Nucleus accumbens (tissue), 56 donors: ENCODE results near the gene LRRTM2.

Experiments used
- DNase-seq, 56 donors: peaks; one replicate each; lab custom pipeline; 2025; lab: John Stamatoyannopoulos, UW

LRRTM2 gene

DNA sequence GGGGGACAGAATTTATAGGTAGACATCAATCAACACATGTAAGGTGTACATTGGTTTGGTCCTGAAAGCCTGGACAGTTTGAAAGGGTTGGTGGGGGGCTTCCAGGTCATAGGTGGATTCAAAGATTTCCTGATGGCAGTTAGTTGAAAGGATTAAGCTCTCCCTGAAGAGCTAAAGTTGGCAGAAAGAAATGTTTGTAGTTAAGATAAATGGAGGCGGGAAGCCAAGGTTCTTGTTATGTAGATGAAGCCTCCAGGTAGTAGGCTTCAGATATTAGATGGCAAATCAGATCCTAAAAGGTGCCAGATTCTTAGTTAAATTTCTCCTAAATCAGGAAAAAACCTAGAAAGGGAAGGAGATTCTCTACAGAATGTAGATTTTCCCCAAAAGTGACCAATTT lies 9.0 kb upstream of the LRRTM2 start:
- DNase-seq: no peak

DNA sequence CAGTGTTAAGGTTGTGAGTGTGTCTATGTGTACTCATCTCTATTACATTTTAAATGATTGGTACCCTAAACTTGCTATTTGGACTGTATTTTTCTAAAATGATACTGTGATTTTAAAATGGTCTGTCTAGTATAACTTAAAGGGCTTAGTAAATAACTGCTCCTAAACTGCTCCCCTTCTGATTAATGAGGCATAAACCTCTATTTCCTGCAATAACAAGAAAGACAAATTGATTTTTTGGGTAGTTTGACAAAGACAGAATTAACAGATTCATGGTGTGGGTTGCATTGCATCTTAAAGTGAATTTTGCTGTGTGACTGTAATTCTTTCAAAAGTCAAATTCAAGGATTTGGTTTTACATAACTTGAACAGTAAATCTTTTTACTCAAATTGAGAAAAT lies 8.1 kb upstream of the LRRTM2 start:
- no peak for DNase-seq

DNA sequence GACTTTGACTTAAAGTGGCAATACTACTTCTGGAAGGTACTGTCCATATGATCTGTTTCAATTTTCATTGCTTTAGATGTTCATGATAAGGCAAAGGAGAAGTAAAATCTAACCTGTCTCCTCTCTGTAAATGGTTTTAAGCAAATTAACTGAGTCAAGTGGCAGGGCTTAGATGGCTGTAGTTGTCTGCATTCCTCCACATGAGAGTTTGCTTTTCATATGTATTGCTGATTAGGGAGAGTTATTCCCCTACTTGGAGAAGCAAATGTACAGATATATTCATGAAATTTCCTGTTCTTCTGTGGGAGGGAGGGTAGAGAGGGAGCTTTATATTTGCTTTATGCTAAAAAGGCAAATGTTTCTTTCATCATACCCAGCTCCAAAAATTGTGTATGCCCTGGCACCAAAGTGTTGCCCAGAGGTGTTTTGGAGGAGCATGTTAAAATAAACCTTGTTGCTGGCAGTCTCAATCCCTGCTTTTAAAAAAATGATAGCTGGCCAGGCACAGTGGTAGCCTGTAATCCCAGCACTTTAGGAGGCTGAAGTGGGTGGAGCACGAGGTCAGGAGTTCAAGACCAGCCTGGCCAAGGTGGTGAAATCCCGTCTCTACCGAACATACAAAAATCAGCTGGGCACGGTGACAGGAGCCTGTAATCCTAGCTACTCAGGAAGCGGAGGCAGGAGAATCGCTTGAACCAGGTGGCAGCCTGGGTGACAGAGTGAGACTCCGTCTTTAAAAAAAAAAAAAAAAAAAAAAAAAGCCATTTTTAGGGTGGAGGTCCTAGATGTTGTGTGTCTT lies 3.5 kb upstream of the LRRTM2 start:
- DNase-seq: no peak

DNA sequence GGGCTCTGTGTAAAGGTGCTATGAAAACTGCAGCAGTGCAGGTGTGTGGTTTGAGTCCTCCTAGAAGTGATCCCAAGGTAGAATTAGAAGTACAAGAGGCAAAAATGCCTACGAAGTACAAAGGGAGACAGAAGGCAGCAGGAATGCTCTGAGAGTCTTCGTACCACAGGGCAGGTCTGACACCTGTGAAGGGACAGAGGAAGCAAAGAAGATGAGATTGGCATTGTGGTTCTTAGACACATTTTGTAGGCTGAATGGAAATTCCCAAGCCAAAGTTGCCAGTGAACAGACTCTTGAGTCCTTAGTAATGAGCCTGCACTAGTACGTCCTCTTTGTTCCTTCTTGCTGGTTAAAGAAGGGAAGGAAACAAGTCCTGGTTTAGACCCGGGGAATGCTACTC lies 1.7 kb upstream of the LRRTM2 start:
- no peak for DNase-seq

DNA sequence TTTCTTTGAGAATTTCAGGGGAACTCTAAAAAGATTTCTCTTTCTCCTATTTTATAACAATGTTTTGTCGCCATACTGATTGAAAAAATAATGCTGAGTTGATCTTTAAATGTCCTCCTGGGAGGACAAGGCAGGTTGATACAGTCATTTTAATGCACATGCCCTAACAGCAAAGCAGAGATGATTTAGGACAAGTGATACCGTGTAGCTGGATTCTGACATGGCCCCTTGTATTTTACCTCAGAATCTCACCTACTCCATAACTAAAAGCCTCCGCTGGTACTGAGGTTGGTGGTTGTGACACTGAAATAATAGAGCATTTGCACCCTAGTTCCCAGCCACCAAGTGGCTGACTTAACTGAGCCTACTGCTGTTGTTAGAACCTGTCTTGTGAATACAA lies 811 bp upstream of the LRRTM2 start:
- peak in 1 of 56 donors; percentile 26 for DNase-seq

DNA sequence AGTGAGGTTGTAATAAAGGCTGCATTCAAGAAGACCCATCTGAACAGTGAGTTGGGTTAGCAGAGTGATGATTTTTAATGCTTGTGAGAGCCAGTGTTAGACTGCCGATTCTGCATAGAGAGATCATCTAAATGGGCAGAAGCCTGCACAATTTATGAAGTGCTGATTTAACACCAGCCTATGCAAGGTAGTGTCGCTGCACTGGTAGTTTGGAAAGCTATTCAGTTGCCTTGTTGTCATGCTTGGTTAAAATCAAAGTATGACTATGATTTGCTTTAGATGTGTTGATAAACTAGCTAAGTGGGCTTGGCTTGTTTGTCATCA lies 379 bp upstream of the LRRTM2 start:
- peak in 1 of 56 donors; percentile 57 for DNase-seq

DNA sequence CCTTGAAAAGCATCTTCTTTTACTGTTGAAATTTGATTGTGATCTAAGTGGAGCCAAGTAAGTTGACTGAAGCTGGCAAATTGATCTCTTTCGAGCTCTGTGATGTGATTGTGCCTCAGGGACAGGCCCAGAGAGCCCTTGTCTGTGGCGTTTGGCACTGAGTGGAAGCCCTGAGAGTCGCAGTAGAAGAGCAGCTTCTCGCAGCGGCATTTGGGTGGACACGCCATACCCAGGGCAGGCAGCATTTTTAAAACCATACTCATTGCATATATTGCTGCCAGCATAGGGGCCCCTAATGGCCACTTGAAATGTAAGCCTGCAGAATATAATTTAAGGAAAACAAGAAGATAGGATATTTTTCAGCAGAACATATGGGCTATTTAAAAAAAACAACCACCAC lies 894 bp downstream of the LRRTM2 start:
- DNase-seq: peak in 42 of 56 donors; percentile 4 to 75 (median 37)

DNA sequence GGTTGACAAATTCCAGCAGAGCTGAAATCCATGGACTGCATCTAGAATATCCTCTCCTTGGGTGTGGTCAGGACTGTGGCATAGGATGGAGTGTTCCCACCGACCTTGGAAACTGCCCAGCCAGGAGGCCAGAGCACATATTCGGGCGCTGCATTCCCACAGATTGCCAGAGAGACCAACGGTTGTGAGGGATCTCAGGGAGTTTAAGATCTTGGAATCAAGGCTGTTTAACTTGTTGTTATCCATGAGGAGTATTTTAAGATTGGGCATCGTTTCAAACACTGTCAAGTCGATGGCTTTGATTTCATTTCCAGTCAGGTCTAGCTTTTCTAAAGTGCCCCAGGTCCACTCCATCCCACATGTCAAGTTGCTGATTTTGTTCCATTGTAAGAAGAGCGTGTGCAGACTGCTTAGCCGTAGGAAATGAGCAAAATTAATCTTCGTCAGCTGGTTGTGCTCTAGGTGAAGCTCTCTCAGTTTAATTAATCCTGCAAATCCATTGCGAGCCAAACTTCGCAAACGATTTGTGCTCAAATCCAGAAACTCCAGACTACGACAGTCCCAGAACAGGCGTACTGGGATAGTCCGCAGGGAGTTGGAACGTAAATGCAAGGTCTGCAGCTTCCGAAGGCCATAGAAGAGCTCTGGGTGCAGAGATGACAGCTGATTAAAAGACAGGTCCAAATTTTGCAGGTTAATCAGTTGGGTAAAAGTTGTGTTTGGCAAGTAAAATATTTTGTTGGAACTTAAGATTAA lies 1.5 kb downstream of the LRRTM2 start:
- DNase-seq: peak in 22 of 56 donors; percentile 7 to 71 (median 28)

DNA sequence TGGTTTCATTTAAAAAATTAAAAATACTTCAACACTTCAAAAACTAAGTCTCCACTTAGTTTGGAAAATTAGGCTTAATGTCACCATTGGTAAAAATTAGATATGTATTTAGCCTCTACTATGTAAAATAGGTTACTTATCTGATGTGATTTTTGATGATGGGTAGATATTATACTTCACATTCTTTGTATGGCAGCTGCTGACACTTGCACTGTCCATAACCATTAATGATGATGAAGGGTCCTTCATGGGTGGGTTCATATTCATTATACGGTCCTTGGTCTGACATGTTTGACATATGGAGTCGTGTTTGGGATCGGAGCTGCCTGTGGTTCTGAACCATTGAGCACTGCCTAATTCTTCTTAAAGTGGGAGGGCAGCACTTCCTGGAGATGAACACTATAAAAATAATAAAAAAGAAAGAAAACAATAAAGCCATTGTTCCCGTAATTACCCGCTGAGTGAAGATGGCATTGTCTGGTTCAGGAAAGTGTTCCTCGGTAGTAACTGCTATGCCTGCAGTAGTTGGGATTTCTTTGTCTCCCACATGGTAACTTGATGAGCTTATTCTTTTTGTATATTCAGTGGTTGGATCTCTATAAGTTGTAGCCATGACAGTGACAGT lies 2.2 kb downstream of the LRRTM2 start:
- DNase-seq: peak in 4 of 56 donors; percentile 6 to 32 (median 23)

DNA sequence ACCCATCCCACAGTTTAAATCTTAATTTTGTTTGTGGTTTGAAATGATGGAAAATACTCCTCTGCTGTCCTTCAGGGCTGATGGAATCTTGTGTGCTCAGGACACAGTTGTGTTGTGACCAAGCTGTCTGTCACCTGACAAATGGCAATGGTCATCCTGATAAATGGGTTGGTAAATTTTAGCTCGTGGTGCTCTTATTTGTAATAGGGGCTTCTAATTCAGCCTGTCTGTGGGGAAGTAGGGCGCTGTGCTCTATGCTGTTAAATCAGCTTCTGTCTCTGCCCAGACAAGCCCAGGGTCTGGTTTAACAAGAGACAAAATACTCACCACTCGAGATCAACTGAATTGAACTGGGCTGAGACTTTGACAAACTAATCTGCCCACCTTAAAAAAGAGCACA lies 4.5 kb downstream of the LRRTM2 start:
- DNase-seq: peak in 18 of 56 donors; percentile 8 to 55 (median 18)

DNA sequence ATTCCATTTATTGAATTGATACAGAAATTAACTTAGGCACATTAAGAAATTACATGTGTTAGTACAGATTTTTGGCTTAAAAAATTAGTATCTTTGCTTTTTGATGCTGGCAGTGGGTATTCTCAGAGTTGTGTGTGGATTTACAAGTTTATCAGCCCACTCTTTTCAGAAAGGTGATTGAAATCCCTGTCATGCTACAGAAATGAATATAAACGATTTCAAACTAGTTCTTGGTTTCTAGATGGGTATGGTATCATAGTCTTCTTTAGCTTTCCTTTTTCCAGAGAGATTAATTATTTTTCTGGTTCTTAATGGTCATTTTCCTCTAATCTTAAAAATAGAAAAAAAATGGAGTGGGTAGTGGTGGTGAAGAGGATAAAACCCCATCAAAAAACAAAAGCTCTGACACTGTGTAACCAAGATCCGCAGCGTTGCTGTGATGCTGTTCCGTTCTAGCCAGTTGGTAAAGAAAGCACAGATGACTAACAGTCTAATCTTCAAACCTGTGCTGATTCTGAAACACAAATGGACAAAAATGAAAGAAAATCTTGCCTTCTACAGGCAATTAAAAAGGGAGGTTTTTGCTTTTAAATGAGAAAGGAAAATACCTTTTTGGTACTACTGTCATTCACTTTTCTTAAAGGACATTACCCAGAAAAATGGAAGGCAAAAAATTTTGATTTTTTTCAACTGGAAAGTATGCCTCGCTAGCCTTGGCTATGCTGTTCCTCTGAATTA lies 5.2 kb downstream of the LRRTM2 start:
- peak in 4 of 56 donors; percentile 9 to 20 (median 15) for DNase-seq

DNA sequence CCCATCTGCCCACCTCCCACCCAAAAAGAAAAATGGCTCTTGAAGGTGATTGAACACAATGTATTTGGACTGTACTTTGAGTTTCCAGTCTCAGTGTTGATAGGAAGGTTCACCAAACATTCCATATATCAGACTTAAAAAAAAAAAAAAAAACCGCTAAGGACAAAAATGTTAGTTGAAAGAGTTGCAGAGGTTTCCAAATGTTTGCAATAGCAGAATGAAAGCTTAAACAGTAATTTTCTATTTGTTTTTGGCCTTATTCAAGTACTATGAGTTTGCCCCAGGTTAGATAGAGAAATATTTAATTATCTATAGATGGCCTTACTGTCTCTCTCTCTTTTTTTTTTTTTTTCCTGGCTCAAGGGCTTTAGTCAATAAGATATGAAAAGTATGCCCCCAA lies 6.1 kb downstream of the LRRTM2 start:
- DNase-seq: no peak

DNA sequence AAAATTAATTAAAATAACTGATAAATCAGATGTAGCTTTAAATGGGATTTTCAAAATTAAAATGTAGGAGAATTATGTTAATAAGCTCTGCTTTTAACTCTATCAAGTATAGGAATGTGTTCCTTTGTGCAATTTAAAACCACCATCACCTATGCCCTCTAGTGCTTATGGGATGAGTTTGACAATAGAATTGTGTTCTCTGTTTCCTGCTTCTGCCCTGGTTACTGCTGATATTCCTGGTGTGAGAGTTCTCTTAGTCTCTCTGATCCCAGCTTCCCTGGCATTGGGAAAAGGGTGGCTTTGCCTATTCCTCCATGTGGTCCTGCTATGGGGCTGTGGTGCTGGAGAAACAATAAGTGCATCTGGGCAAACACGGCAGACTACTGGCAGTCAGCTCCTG lies 8.1 kb downstream of the LRRTM2 start:
- DNase-seq: no peak

DNA sequence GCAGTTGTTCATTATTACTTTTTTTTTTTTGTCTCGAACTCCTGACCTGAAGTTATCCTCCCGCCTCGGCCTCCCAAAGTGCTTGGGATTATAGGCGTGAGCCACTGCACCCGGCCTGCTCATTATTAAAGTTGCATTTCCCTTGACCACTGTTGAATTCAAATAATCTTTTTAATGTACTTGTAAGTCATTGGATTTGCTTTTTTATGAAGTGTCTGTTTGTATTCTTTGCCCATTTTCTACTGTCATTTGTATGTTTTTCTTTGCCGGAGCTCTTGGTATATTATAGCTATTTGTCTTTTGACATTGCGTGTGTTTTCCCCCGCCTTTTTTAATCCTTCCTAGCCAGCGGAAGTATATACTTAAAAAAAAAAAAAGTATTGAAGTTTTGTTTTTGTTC lies 22.0 kb downstream of the LRRTM2 start:
- DNase-seq: no peak

DNA sequence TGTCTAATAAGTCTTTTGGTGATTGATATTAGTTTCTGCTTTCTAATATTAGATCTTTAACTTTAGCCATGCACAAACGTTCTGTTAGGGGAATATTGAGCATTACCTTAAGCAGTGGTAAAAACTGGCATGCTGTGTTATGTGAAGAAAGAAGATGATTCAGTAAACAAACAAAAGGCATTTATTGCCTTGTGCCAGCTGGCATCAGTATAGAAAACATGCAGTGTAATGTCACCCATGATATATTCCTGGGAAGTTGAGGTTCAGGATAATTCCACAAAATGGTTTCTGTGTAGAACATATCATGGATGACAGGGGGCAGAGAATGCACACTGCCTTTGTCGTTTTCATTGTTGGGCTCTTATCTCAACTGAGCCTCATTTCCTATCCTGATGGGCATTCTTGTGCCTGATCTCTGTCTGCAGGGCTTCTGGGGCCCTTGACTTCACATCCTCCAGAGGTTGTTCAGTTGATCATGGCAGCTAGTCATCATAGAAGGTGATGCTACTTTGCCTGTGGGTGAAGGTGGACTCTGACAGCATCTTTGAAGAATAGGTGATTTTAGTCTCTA lies 24.2 kb downstream of the LRRTM2 start:
- no peak for DNase-seq

DNA sequence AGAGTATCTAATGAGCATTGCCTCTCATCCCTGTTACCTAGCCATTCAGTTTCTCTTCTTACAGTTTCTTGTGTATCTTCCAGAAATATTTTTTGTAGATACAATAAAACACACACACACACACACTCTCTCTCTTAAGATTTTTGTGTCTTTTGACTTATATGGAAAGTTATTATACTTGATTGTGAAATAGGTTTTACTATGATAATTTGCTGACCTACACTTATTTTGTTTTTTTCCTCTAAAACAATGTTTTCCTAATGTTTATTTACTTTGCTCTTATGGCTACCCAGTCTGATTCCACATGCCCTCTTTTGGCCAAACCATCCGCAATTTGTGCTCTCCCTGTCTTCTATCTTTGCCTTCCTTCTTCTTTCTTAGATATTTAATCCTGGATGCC lies 25.3 kb downstream of the LRRTM2 start:
- DNase-seq: no peak

DNA sequence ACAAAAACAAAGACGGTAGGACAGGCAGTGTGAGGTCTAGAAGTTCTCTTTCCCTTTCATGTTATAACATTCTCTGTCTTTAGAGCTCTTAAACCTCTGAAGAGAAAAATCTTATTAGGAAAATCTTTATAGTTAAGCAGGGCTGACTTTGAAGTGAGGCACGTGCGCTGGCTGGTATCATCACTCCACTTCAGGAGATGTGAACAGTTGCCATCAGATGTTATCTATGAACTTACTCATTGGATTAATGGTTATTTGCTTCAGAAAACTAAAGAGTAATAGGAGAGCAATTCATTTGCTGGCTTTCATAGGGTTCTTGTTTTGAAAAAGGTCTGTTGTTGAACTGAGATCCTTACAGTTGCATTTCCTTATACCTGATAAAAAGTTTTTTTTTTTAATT lies 25.7 kb downstream of the LRRTM2 start:
- peak in 1 of 56 donors; percentile 10 for DNase-seq

DNA sequence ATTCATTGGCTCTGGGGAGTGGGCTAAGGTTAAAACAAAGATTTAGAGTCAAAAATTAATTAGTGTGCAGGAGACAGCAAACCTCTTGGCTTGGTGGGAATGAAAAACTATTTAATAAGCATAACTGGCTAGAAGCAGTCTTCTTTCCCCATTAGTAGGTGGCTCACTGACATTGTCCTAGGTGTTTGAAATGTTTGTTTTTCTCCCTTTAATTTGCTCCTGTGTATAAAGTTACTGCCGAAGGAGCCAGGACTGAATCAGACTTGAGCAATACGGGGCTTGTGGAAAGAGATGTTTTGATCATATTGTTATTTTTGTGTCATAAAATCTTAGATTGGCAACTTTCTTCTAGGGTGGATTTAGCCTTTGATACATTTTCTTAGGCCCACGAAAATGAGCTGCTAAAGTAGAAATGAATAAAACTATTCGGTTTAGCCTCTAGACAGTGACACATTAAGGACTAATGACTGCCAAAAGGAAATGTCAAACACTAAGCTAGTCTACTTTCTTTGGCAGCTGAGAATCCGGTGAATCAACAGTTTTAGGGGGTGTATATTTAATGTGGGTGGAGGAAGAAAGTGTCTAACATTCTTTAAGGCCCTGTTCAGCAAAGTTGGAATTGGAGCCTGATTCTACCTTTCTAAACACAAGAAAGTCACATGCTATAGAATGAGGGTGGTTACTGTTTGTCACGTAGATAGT lies 30.2 kb downstream of the LRRTM2 start:
- no peak for DNase-seq

DNA sequence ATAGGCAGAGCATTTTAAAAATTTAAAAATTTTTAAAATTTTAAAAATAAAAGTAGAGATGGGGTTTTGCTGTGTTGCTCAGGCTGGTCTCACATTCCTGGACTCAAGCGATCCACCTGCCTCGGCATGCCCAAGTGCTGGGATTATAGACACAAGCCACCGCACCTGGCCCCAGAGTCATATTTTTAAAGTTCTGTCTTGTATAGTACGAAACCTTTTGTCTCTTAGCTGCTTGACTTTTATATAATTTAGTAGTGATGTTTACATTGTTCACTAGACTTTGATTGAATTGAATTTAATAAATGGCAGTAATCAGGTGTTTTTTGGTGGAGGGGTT lies 31.0 kb downstream of the LRRTM2 start:
- DNase-seq: no peak
